ENCODE data around the gene ALAS1.

The ALAS1 gene

GRCh38 chr3:52225452-52226228 is 27.7 kb downstream of the ALAS1 start, which contains the start of gene TLR9:
TSS of gene TLR9 (minus strand) at chr3:52225645. CDS start at chr3:52225529, 116 bp downstream.
- CTCF ChIA-PET = interaction anchor here (0.9 to 10.4 kb wide), 3 partner anchors 18 to 219 kb away, joined by 3 to 125 read pairs (median 3); no protein-coding TSS in a partner anchor
- Mint-ChIP-seq H3K36me3 (peaks cover 35% of the 10 kb centered on the region), H3K9me3 (no peaks in the 10 kb centered on the region), H3K4me3 (peak within 1 kb of the TSS; percentile 21), H3K27me3 (no peaks in the 10 kb centered on the region), H3K4me1 (peaks cover 64% of the 10 kb centered on the region), H3K27ac (peak within 1 kb of the TSS; percentile 87)
- no peak for DNase-seq

GRCh38 chr3:52226229-52226817 is 28.4 kb downstream of the ALAS1 start:
- Mint-ChIP-seq H3K27me3 (no peaks in the 10 kb centered on the region), H3K4me1 (peaks cover 60% of the 10 kb centered on the region), H3K4me3 (peak overlapping the region; percentile 7), H3K27ac (peak overlapping the region; percentile 87), H3K9me3 (no peaks in the 10 kb centered on the region), H3K36me3 (peaks cover 37% of the 10 kb centered on the region)
- DNase-seq = no peak
- CTCF ChIA-PET = interaction anchor here (0.7 to 10.4 kb wide), 4 partner anchors 17 to 114 kb away, joined by 3 to 125 read pairs (median 4); no protein-coding TSS in a partner anchor

- peaks cover 59% of the 10 kb centered on the region for H3K4me1 Mint-ChIP-seq
- peaks cover 44% of the 10 kb centered on the region for H3K36me3 Mint-ChIP-seq
- CTCF ChIA-PET = interaction anchor here (1.0 to 1.3 kb wide), 2 partner anchors 13 to 111 kb away, joined by 3 to 4 read pairs; no protein-coding TSS in a partner anchor
- H3K27me3 Mint-ChIP-seq = no peaks in the 10 kb centered on the region
- H3K4me3 Mint-ChIP-seq = no peak overlapping the region
- no peaks in the 10 kb centered on the region for H3K9me3 Mint-ChIP-seq
- DNase-seq = no peak
- peak overlapping the region; percentile 34 for H3K27ac Mint-ChIP-seq
Observed at GRCh38 chr3:52227117-52227516, 29.2 kb downstream of the ALAS1 start.

GRCh38 chr3:52227766-52228165 is 29.8 kb downstream of the ALAS1 start:
- H3K27me3 Mint-ChIP-seq = no peaks in the 10 kb centered on the region
- no peak for DNase-seq
- H3K4me1 Mint-ChIP-seq = peaks cover 58% of the 10 kb centered on the region
- H3K27ac Mint-ChIP-seq = no peak overlapping the region
- no peaks in the 10 kb centered on the region for H3K9me3 Mint-ChIP-seq
- CTCF ChIA-PET = interaction anchor here (1.3 kb wide), 1 partner anchor 13 kb away, joined by 3 read pairs; no protein-coding TSS in a partner anchor
- no peak overlapping the region for H3K4me3 Mint-ChIP-seq
- H3K36me3 Mint-ChIP-seq = peaks cover 47% of the 10 kb centered on the region

GRCh38 chr3:52228266-52228665 is 30.3 kb downstream of the ALAS1 start:
- H3K27me3 Mint-ChIP-seq = no peaks in the 10 kb centered on the region

GRCh38 chr3:52228751-52229291 is 30.9 kb downstream of the ALAS1 start:
- CTCF ChIA-PET = interaction anchor here (5.3 to 6.2 kb wide), 2 partner anchors 8 to 51 kb away, joined by 64 to 73 read pairs; partner anchors contain the start of gene WDR82
- H3K36me3 Mint-ChIP-seq = peaks cover 44% of the 10 kb centered on the region
- H3K9me3 Mint-ChIP-seq = no peaks in the 10 kb centered on the region
- no peak overlapping the region for H3K4me3 Mint-ChIP-seq
- no peak for DNase-seq
- no peaks in the 10 kb centered on the region for H3K27me3 Mint-ChIP-seq
- no peak overlapping the region for H3K27ac Mint-ChIP-seq
- peaks cover 56% of the 10 kb centered on the region for H3K4me1 Mint-ChIP-seq

More at GRCh38 chr3:52228266-52228665, 30.3 kb downstream of the ALAS1 start:
- DNase-seq = no peak
- no peaks in the 10 kb centered on the region for H3K9me3 Mint-ChIP-seq
- no peak overlapping the region for H3K27ac Mint-ChIP-seq
- H3K4me1 Mint-ChIP-seq = peaks cover 58% of the 10 kb centered on the region
- CTCF ChIA-PET = interaction anchor here (5.3 to 6.2 kb wide), 2 partner anchors 7 to 51 kb away, joined by 64 to 73 read pairs; partner anchors contain the start of gene WDR82
- peaks cover 46% of the 10 kb centered on the region for H3K36me3 Mint-ChIP-seq
- H3K4me3 Mint-ChIP-seq = no peak overlapping the region

- Mint-ChIP-seq H3K27me3 (no peaks in the 10 kb centered on the region), H3K36me3 (peaks cover 47% of the 10 kb centered on the region), H3K27ac (no peak overlapping the region), H3K9me3 (no peaks in the 10 kb centered on the region), H3K4me1 (peaks cover 55% of the 10 kb centered on the region), H3K4me3 (no peak overlapping the region)
- DNase-seq = no peak
- CTCF ChIA-PET = interaction anchor here (4.0 to 6.2 kb wide), 3 partner anchors 8 to 109 kb away, joined by 64 to 122 read pairs (median 73); partner anchors contain the start of gene WDR82
Observed at GRCh38 chr3:52229656-52230055, 31.7 kb downstream of the ALAS1 start.

GRCh38 chr3:52230461-52230860 is 32.5 kb downstream of the ALAS1 start:
- Mint-ChIP-seq H3K36me3 (peaks cover 50% of the 10 kb centered on the region), H3K27me3 (no peaks in the 10 kb centered on the region), H3K4me3 (no peak overlapping the region), H3K27ac (peak overlapping the region; percentile 24), H3K9me3 (no peaks in the 10 kb centered on the region), H3K4me1 (peaks cover 55% of the 10 kb centered on the region)
- CTCF ChIA-PET = interaction anchor here (1.0 to 6.2 kb wide), 12 partner anchors 9 to 218 kb away, joined by 3 to 122 read pairs (median 14); partner anchors contain the start of gene WDR82
- no peak for DNase-seq

- no peaks in the 10 kb centered on the region for H3K27me3 Mint-ChIP-seq
- peak overlapping the region; percentile 17 for H3K27ac Mint-ChIP-seq
- H3K4me1 Mint-ChIP-seq = peaks cover 55% of the 10 kb centered on the region
- H3K4me3 Mint-ChIP-seq = no peak overlapping the region
- DNase-seq = no peak
- CTCF ChIA-PET = interaction anchor here (0.8 to 6.2 kb wide), 25 partner anchors 10 to 288 kb away, joined by 3 to 122 read pairs (median 7); partner anchors contain the start of genes GLYCTK and WDR82
- H3K36me3 Mint-ChIP-seq = peaks cover 55% of the 10 kb centered on the region
- H3K9me3 Mint-ChIP-seq = no peaks in the 10 kb centered on the region
Observed at GRCh38 chr3:52230889-52231499, 33.0 kb downstream of the ALAS1 start.

- Mint-ChIP-seq H3K4me1 (peaks cover 55% of the 10 kb centered on the region), H3K9me3 (no peaks in the 10 kb centered on the region), H3K27me3 (no peaks in the 10 kb centered on the region), H3K36me3 (peaks cover 55% of the 10 kb centered on the region), H3K27ac (peak overlapping the region; percentile 74), H3K4me3 (no peak overlapping the region)
- CTCF ChIA-PET = interaction anchor here (0.8 to 6.2 kb wide), 31 partner anchors 9 to 289 kb away, joined by 3 to 122 read pairs (median 6); partner anchors contain the start of genes GLYCTK and WDR82
- DNase-seq = peak; percentile 91
Observed at GRCh38 chr3:52231502-52232278, 33.7 kb downstream of the ALAS1 start.

- H3K36me3 Mint-ChIP-seq = peaks cover 54% of the 10 kb centered on the region
Observed at GRCh38 chr3:52232279-52233107, 34.5 kb downstream of the ALAS1 start.

GRCh38 chr3:52233108-52233591 is 35.2 kb downstream of the ALAS1 start:
- Mint-ChIP-seq H3K4me1 (peaks cover 64% of the 10 kb centered on the region), H3K4me3 (no peak overlapping the region), H3K27me3 (no peaks in the 10 kb centered on the region), H3K27ac (peak overlapping the region; percentile 75), H3K36me3 (peaks cover 50% of the 10 kb centered on the region), H3K9me3 (no peaks in the 10 kb centered on the region)
- CTCF ChIA-PET = interaction anchor here (0.9 to 6.2 kb wide), 17 partner anchors 8 to 215 kb away, joined by 3 to 122 read pairs (median 12); partner anchors contain the start of gene WDR82
- DNase-seq = no peak

More at GRCh38 chr3:52232279-52233107, 34.5 kb downstream of the ALAS1 start:
- DNase-seq = peak; percentile 68
- Mint-ChIP-seq H3K4me3 (no peak overlapping the region), H3K27me3 (no peaks in the 10 kb centered on the region), H3K27ac (peak overlapping the region; percentile 24), H3K4me1 (peaks cover 59% of the 10 kb centered on the region), H3K9me3 (no peaks in the 10 kb centered on the region)
- CTCF ChIA-PET = interaction anchor here (0.9 to 6.2 kb wide), 27 partner anchors 8 to 289 kb away, joined by 3 to 122 read pairs (median 7); partner anchors contain the start of genes GLYCTK and WDR82

Data from activated naive CD4-positive, alpha-beta T cell treated with anti-CD3 and anti-CD28 coated beads, Interleukin-2, amount 10 ng/mL, durations not matched to agents 7 days and 5 days (primary cell).